HG03521 (cell line): ENCODE results near the gene DEPDC7.

Experiments used
- ATAC-seq: cut with Tn5 transposase; IDR thresholded peaks from one replicate; pipeline ENCODE4 v1.9.1; 2021; ENCODE audit warnings: mild to moderate bottlenecking, moderate library complexity; ENCODE audit not compliant: unreplicated experiment

DEPDC7 gene

DNA sequence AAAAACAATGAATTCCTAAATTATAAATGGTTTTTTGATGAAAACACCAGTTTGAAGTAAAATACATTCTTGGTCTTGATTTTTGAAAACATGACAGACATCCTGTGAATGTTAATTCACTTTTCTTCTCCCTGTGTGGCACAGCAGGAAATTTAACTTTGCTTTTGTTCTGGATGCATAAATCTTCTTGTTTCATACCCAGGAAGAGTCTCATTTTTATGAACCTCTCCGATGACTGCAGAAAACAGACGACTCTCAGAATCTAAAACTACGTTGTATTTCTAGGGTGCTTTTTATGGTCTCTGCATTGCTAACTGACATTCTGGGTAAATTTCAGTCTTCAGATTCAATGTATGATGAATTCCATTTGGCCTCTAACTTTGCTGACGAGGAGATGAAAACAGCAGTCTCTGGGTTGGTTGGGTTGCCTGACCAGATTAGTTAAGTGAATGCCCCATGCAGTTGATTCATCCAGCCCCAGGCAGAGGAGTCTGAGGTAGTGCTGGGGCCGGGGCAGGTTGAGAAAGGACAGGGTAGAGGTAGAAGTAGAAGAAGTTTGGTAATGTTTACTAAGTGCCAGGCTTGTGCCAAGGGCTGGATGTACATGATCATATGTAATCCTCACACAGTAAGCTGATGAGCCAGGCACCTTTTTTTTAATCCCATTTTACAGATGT is 43.8 kb downstream of the DEPDC7 start:
- no peak for ATAC-seq

DNA sequence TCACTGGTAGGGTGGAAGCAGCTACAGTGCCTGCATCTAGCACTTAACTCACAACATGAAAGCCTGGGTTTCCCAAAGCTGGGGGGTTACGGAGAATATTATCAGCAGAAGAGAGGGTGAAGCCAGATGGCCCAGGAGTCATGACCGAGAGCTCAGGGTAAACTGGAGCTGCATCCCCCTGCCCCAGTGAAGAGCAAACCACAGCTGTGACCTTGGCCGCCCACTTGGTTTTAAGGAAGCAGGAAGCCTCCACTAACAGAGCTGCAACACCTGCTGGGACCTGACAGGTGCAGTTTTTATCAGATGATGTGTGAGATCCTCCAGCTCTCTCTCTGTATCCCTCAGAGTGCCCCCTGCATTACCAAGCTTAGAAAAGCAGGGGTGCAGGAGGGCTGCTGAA is 44.6 kb downstream of the DEPDC7 start:
- no peak for ATAC-seq

DNA sequence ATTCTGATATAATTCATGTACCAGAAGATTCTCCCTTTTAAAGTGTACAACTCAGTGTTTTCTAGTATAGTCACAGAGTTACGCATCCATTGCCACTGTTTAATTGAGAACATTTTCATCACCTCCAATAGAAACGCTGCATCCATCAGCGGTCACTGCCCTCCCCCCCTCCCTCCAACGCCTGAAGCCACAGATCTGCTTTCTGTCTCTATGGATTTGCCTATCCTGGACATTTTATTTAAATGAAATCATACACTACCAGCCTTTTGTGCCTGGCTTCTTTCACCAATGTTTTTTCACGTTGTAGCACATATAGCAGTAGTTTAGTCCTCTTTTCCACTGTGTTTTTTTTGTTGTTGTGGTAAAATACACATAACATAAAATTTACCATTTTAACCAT is 46.5 kb downstream of the DEPDC7 start:
- ATAC-seq, result no peak

DNA sequence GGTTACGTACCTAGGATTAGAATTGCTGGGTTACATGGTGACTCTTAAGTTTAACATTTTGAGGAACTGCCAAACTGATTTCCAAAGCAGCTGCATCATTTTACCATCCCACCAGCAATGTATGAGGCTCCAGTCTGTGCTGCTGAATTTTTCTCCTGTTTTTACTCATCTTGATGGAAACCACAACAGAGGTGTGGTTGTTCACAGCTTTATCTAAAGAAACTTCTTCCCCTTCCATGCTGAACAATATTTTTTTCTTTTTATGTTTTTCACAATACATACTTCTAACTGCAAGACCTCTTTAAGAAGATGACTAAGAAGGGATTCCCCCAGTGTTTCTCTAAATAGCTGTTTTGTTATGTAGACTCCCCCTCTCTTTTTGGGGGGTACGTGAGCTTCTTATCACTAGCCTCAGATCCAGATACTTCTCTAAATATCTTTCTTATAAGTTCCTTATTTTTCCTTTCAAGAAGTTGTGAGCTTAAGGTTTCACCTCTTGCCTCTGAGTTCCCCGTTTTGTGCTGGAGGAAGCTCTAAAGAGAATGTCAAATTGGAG is 47.7 kb downstream of the DEPDC7 start:
- no peak for ATAC-seq

DNA sequence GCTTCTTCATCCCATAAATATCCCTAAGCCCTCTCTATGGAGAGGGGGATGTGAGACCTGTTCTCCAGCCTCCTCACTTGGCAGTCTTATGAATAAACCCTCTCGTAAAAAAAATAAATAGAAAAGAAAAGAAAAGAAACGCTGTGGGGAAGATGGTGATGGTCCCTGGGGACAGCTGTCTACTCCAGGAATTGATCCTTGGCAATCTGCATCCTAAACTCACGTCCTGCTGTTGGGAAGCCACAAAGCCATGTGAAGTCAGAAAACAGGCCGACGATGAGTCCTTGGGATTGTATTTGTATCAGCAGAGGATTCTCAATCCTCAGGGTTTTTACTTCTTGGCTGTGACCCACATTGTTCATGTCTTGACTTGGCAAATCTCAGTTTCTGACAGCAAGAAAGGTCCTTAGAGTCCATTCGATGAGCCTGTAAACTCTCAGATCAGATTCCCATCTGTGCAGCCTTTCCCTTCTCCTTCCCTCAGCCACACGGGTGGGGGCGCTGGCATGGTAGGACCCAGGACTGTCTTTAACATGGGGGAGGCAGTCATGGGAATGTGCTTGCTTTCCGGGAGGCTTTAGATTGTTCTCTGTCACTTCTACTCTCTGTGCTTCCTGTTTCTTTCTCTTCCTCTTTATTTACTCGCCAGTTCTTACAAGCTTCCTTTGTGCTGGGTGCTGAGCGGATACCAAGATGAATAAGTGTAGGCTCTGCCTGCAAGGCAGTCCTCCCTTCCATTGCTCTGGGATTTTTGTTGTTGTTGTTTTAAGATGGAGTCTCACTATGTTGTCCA is 48.6 kb downstream of the DEPDC7 start:
- no peak for ATAC-seq

DNA sequence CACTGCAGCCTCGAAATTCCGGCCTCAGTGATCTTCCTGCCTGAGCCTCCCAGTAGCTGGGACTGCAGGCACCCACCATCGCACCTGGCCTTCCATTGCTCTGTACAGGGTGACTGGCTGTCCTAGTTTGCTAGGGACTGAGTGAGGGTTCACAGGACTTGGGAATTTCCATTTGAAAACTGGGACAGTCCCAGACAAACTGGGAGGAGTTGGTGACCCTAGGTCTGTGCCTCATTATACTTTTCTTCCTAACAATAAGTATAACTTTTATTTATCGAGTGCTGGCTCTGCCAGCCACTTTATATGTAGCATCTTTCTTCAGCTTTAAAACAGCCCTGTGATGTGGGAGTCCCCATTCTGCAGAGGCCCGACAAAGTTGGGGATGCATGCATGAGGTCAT is 49.2 kb downstream of the DEPDC7 start:
- no peak for ATAC-seq

DNA sequence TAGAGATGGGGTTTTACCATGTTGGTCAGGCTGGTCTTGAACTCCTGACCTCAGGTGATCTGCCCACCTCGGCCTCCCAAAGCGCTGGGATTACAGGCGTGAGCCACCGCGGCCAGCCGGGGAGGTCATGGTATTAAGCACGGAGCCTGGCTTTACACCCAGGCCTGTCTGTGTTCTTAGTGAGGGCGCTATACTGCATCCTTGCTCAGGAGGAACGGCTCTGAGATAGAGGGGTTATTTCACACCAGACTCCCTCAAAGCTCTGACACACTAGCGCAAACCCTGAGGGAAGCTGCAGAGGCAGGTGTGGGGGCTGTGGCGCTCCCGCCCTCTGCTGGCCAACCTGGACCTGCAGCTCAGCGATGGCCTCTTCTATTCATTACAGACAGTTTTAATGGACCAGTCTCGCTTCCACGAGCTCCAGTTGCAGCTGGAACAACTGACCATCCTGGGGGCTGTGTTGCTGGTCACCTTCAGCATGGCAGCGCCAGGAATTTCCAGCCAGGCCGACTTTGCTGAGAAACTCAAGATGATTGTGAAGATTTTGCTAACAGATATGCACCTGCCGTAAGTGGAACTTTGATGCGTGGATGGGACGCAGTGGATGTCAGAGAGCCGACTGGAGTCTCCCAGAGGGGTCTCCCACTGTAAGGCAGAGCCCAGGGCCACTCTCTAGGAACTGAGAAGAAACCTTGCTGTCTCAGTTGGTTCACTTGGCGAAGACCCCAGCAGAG is 49.9 kb downstream of the DEPDC7 start:
- ATAC-seq, result peak; percentile 59

DNA sequence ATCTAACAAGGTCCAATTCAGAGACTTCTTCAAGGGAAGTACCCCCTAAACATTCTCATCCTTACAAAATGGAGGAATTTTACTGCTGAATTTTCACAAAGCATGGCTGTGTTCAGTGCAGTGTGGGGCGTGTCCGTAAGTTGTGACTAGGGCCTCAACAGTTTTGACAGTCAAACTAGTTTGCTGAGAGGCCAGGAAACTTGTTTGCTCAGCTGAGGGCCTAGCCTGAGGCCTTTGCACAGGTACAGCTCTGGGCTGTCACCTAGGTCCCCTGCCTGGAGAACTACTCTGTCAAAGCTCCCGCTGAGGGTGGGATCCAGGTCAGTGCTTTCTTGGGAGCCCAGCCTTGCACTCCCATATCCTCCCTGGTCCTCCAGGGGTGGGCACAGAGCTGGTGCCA is 51.6 kb downstream of the DEPDC7 start:
- ATAC-seq, result no peak

DNA sequence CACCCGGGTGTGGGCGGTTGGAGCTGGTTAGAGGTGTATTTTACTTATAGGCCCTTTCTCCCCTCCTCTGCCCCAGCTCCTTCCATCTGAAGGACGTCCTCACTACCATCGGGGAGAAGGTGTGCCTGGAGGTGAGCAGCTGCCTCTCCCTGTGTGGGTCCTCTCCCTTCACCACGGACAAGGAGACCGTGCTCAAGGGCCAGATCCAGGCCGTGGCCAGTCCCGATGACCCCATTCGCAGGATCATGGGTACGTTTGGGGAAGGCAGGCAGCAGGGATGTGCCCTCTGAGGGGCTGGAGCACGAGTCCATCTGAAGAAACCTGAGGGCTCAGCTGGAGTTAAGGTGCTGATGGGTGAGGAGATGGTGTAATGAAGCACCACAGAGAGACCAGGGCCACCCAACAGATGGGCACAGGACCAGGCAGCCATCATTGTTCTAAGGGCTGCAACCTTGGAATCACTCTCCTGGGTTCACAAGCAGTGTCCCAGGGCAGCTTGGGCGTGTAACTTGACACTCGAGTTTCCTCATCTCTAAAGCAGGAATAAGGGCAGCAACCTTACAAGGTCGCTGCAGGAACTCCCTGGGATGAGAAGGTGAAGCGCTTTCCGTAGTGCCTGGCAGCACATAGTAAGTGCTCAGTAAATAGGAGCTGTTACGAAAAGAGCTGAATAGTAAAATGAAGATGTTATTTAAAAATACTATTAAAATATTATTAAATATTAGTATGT is 53.1 kb downstream of the DEPDC7 start:
- no peak for ATAC-seq

DNA sequence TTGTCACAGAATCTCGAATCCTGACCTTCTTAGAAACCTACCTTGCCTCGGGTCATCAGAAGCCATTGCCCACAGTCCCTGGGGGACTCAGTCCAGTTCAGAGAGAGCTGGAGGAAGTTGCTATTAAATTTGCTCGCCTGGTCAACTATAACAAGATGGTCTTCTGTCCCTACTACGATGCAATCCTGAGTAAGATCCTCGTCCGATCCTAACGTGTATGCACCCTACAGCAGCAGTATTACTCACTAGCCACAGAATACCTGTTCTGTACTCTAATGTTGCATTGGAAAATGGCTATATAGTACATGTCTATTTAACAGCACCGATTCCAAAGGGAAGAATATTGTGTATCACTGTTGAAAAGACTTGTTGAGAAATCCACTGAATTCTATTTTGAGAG is 56.8 kb downstream of the DEPDC7 start:
- ATAC-seq, result no peak
